Nucleus accumbens (tissue), 56 donors: ENCODE results near the gene IFT43.

Source experiments
- DNase-seq, 56 donors: peaks; one replicate each; lab custom pipeline; 2025; lab: John Stamatoyannopoulos, UW

The IFT43 gene

DNA sequence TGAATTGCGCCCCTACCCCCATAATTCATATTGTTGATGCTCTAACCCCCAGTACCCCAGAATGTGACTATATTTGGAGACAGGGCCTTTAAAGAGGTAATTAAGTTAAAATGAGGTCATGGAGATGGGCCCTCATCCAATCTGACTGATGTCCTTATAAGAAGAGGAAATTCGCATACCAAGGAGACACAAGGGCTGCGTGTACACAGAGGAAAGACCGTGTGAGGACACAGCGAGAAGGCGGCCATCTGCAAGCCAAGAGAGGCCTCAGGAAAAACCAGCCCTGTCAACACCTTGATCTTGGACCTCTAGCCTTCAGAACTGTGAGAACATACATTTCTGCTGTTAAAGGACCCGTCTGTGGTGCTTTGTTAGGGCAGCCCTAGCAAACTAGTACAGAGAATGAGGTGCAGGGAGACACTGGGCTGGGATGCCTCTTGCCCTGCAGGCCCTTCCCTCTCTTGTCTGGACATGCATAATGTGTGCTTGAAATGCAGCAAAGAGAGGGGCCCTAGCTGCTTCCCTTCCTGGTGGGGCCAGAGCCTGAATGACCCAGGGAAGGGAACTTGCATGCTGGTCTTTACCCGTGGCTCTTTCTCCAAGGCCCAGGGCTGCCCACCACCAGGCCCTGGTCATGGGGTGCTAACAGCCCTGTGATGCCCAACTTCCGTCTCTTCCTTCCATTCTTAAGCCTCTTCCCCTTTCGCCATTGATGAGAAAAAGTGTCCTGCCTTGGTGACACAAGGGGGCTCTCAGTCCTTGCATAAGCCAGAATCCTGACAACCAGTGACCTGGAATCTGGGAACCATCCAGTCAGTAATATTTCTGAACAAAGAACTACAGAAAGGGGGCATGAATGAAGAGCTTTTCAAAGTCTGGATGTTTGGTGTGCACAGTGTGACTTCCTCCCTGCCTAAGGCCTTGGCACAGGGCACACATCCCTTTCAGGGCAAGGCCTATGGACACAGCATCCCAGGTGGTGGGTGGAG, 116.1 kb downstream of the IFT43 start:
- DNase-seq = no peak

DNA sequence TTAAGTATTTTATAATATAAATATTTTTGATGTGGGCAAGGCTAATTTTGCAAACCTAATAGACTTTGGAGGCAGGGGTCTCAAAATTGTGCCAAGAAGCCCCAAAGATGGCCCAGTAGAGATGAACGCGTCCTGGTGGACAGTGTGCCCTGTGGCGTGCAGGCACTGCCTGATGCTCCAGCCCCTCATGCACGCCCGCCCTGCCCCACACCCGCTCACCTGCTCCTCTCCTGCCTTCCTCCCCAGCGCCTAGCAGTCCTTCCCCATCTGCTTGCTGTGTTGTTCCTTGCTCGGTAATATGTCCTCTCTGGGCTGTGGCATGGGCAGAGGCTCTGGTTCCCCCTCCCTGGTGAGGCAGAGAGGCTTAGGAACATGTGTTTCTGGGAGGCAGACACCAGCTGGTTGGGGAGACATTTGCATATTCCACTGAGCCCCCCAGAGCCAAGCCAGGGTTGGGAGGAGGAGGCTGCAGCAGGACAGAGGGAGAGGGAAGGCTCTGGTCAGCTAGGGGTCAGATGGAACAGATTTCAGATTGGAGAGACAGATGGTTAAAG, 119.3 kb downstream of the IFT43 start:
- no peak for DNase-seq

DNA sequence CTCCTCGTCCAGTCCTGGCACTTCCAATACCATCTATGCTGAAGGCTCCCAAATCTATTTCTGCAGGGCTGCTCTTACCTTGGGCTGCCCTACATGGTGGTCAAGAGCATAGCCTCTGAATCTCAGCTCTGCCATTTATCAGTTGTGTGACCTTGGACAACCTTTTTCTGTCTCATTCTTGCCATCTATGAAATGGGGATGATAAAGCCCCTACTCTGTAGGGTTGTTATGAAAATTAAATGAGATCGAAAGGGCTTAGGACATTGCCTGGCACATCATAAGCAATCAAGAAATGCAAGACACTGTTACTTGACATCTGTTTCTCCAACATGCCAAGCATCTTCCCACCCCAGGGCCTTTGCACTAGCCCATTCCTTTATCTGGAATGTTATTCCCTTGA, 120.6 kb downstream of the IFT43 start:
- DNase-seq = no peak

DNA sequence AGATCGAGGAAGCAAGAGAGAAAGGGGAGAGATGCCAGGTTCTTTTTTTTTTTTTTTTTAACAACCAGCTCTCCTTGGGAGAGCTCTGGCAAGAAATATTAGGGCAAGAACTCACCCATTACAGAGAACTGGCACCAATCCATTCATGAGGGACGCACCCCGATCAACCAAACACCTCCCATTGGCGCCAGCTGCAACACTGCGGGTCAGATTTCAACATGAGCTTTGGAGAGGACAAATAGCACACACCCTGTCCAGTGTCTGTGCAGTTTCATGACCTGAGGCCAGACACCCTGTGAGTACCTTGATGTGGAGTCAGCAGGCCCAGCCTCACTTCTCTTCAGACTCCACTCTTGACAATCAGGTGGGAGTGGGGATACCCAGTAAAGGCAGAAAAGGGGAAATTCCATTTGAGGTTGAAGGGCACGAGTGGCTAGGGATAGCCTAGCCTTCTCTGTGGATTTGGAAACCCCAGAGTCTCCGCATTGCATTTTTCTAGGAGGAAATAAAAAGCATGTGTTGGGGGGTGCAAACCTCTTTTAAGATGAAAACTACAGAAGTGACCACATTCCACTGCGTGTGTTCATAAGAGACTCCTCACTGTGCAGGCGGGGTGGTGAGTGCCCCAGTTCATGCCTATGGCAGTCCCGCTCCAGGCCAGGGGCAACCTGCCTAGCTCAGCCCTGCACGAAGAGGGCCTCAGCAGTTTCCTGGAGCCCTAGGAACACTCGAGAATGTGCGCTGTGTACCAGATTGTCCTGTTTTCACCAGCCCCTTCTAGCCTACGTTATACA, 123.7 kb downstream of the IFT43 start:
- no peak for DNase-seq

DNA sequence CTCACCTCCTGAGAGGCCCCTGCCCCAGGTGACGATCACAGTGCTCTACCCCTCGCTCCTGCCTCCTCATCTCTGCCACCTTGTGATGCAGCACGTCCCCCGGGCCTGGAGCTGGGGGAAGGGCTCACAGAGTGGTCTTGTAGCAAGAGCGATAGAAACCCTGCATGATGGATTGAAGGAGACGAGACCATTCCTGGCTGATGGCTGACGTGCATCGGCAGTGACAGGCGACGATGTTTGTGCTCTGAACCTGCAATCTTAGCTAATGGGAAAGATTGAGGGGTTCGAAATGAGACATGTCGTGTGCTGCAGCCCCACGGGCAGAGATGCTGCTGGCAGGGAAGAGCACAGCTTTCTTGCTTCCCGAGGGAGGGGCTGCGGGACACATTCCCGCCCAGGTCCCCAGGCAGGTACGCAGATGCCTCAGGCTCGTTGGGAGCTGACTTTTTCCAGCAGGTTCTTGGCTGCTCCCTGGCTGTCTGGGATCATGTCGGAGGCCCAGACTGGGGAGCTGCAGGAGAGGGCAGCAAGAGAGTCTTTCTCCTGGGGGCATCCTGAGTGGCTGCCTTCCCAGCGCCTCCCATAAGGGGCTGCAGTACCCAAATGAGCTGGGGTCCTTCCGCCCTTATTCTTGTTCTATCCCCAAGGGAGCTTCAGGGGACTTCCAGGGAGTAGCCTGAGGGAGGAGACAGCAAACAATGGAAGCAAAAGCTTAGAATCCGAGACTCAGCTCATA, 127.5 kb downstream of the IFT43 start:
- no peak for DNase-seq

- no peak for DNase-seq
Measured at GRCh38 chr14:76113691-76114090, 128.1 kb downstream of the IFT43 start.

GRCh38 chr14:76115010-76115422, 129.5 kb downstream of the IFT43 start:
- DNase-seq = no peak

- DNase-seq = no peak
Measured at GRCh38 chr14:76117789-76118484, 132.4 kb downstream of the IFT43 start.

DNA sequence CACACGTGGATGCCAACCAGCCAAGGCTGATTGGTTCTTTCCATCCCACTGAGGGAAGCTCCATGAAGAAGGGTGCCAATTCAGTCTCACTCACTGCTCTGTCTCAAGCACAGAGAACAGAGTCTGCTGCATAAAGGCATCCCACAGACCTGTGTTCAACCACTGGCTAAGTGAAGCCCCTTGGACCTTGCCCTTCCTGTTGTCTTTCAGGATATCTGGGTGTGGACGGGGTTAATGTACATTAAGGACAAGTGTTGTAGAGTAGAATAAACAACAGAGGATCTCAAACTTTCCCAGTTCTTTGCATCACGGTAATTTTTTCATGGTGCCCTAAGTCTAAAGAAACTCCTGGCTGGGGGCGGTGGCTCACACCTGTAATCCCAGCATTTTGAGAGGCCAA, 133.0 kb downstream of the IFT43 start:
- no peak for DNase-seq

DNA sequence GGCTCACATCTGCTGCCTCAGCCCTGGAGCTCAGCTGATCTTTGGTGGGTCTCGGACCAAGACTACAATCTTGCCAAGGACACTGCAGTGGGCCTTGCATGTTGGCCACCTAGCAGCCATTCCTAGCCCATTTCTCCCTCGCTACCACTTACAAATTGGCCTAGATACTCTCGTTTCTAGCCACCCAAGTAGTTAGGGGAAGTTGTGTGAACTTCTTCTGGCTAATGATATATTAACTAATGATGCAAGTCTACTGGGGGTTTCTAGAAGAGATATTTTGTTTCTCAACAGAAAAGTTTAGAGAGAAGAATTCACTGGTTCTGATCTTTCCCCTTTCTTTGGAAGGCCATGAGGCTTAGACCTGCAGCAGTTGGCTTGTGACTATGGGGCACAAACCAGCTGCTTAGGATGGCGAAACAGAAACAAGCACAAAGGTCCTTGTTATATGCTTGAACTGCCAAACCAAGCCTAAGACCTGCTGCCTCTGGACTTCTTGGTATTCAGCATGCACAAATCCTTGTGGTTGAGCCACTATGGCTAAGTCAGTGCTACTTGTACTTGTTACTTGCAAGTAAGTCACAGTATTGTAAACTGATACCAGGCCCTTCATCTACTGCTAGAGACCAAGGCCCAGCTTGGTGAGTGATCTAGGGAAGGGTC, 135.7 kb downstream of the IFT43 start:
- DNase-seq = no peak

GRCh38 chr14:76123426-76124225, 138.1 kb downstream of the IFT43 start:
- DNase-seq = no peak

DNA sequence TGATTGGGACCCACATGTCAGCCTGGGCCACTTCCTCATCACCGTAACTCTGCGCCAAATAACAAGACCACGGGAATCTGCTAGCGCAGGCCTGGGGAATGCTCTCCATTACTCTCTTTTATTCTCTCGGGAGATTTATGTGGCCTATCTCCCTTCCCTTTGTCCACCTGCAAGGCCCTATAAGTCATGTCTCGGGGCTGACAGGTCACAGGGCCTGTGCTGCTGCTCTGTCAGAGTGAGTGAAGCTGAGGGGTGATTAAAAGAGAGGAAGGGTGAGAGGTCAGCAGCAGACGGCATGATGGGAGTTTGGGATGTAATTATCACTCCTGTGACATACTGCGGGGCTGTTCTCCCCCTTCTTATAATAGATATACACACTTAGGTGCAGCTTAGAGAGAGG, 139.9 kb downstream of the IFT43 start:
- no peak for DNase-seq

- DNase-seq = no peak
Measured at GRCh38 chr14:76126076-76126475, 140.5 kb downstream of the IFT43 start.

DNA sequence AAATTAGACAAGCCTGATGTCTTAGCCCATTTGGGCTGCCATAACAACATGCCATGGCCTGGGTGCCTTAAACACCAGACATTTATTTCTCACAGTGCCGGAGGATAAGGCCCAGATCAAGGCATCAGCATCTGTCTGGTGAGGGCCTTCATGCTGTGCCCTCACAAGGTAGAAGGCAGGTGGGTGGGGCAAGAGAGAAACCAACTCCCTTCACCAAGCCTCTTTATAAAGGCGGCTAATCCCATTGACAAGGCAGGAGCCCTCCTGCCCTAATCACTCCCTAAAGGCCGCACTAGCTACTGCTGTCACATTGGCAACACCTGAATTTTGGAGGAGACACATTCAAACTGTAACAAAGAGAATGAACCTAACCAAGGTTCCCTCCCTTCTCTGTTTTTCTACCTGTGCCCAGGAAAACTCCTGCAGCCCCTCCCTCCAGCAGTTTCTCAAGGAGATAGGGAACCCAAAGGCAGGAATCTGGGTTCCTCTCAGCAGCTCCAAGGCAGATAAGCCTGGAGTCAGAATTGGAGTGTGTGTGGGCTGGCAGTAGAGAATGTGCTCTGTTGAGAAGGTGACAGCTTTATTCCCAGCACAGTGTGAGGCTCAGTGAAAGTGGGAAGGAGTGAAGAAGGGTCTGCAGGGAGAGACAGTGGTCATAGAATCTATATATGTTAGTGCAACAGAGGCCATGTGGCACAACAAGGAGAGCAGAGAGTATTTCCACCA, 144.5 kb downstream of the IFT43 start:
- peak in 2 of 56 donors; percentile 1 to 15 for DNase-seq

- no peak for DNase-seq
Measured at GRCh38 chr14:76131071-76131965, 145.8 kb downstream of the IFT43 start.

DNA sequence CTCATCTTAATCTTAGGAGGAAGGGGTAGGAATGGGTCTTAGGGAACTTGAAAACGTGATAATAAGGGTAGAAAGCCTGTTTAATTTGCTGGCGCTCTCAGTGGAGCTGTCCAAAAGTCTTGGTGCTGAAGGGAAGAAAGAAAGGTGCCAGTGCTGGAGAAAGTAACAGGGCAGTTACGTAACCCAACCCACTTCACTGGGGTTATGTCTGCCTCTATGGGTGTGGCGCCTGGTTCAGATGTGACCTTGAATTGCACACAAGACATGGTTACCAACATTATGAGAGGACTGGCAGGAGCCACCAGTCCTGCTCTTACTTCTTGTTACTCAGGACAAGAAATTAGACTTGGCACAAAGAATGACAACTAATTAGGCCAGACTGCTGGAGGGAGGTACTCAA, 147.5 kb downstream of the IFT43 start:
- DNase-seq = no peak
